Femur (tissue), 1 donor: Measurements from ENCODE around the gene SLX1B.
"Not testable (repeated sequence)": the region's sequence is repeated elsewhere in the genome, so short reads cannot be mapped to it uniquely, and the experiment has no call there.

Experiments used
- DNase-seq: peaks from one replicate; pipeline ENCODE4 v3.0.0-alpha.2; 2017

The SLX1B gene

GRCh38 chr16:29454269-29454668 lies at the start of gene SLX1B, which contains the start of gene BOLA2:
Gene SLX1B (plus strand): TSS chr16:29454533.
Gene BOLA2 (minus strand): TSS chr16:29454351. CDS start chr16:29454253, 98 bp downstream.
- not testable (repeated sequence) for DNase-seq

DNA sequence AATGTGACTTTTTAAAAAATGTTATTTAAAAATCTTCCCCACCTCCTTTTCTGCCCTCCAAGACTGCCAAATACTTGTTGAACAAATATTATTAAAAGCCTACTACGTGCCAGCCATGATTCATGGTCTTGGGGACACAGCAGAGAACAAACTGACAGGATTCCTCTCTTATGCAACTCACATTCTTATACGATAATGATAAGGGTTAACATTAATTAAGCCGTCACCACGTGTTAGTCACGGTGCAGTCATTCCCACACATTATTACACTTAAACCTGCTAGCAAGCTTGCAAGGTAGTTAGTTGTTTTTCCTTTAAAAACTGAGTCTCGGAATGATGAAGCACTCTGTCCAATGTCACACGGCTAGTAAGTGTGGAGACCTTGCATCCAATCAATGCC lies 49.1 kb upstream of the SLX1B start:
- not testable (repeated sequence) for DNase-seq

DNA sequence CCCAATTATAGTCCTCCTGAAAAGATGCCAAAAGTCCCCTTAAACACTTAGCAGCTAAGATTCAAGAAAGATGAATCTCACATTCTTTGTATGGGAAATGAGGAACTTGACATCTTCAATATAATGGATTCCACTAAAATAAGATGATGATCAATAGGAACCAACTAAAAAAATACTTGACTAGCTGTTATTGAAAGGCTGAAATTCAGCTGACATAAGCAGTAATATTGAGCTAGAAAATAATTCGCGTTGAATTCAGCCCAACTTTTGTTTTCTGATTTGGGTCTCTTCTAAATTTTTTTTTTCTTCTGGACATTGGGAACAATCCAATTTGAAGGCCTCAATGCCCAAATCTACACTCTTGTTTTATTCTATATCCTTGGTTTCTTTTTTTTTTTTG lies 30.7 kb upstream of the SLX1B start:
- not testable (repeated sequence) for DNase-seq

- not testable (repeated sequence) for DNase-seq
Measured at GRCh38 chr16:29425390-29425789, 28.9 kb upstream of the SLX1B start.

GRCh38 chr16:29453754-29454153 lies 579 bp upstream of the SLX1B start:
- DNase-seq: not testable (repeated sequence)

DNA sequence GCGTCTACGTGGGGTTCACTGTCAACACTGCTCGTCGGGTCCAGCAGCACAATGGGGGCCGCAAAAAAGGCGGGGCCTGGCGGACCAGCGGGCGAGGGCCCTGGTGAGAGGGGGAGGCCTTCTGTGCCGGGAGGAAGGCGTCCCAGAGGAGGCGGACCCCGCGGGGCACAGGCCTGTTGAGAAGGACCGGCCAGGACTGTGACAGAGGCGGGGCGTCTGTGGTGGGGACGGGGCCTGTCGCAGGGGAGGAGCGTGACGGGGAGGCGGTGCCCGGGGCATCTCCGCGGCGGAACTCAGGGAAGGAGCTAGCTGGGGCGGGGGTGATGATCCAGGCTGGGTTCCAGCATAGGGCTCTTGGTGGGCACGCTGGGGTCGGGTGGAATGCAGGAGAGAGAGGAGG lies 495 bp downstream of the SLX1B start:
- DNase-seq: not testable (repeated sequence)

DNA sequence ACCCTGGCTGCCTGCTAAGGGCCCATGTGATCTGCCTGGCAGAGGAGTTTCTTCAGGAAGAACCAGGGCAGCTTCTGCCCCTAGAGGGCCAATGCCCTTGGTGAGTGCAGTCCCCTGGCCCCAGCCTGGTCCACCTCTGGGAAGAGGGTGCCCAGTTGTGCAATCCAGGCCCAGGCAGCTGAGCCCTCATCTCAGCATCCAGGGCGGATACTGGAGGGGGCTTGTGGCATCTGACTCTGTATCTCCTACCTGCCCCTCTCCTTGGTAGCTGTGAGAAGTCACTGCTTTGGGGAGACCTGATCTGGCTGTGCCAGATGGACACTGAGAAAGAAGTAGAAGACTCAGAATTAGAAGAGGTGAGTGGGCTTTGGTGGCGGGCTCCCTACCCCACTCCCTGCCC lies 3.3 kb downstream of the SLX1B start:
- DNase-seq: not testable (repeated sequence)

DNA sequence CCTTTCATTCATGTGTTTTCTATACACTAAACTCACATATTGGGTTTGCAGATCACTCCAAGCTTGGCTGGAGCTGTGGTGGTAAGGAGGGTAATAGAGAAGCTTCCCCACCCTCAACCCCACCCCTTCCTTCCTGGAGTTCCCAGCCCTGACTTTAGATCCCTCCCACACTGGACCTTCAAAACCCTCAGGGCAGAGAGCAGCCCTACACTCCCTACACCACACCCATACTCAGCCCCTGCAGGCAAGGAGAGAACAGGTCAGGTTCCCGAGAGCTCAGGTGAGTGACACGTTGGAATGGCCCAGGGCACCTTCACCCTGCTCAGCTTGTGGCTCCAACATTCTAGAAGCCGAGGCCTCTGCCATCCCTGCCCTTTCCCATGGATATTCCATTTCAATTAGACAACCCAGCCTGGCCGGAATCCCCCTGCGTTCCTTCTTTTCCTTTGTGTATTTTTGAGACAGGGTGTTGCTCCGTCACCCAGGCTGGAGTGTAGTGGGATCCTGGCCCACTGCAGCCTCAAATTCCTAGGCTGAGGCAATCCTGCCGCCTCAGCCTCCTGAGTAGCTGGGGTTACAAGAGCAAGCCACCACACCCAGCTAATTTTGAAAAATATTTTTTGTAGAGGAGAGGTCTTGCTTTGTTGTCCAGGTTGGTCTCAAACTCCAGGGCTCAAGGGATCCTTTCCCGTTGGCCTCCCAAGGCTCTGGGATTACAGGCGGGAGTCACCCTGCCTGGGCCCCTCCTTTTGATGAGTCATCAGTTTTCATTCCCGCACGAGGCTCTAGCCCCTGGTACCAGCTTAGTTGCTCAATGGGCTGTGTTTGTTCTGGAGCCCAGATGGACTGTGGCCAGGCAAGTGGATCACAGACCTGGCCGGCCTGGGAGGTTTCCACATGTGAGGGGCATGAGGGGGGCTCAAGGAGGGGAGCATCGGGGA lies 5.6 kb downstream of the SLX1B start, which contains the start of gene SULT1A4:
Gene SULT1A4, plus strand, starts transcription at position 208 of the 941 bp plus-strand sequence. CDS start 1,473 bp downstream, outside the sequence.
- not testable (repeated sequence) for DNase-seq

DNA sequence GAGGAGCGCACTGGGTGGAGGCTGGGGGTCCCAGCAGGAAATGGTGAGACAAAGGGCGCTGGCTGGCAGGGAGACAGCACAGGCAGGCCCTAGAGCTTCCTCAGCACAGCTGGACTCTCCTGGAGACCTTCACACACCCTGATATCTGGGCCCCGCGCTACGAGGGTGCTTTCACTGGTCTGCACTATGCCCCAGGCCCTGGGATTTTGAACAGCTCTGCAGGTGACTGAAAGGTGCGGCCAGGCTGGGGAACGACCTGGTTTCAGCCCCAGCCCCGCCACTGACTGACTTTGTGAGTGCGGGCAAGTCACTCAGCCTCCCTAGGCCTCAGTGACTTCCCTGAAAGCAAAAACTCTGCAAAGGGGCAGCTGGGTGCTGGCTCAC lies 6.3 kb downstream of the SLX1B start:
- not testable (repeated sequence) for DNase-seq

DNA sequence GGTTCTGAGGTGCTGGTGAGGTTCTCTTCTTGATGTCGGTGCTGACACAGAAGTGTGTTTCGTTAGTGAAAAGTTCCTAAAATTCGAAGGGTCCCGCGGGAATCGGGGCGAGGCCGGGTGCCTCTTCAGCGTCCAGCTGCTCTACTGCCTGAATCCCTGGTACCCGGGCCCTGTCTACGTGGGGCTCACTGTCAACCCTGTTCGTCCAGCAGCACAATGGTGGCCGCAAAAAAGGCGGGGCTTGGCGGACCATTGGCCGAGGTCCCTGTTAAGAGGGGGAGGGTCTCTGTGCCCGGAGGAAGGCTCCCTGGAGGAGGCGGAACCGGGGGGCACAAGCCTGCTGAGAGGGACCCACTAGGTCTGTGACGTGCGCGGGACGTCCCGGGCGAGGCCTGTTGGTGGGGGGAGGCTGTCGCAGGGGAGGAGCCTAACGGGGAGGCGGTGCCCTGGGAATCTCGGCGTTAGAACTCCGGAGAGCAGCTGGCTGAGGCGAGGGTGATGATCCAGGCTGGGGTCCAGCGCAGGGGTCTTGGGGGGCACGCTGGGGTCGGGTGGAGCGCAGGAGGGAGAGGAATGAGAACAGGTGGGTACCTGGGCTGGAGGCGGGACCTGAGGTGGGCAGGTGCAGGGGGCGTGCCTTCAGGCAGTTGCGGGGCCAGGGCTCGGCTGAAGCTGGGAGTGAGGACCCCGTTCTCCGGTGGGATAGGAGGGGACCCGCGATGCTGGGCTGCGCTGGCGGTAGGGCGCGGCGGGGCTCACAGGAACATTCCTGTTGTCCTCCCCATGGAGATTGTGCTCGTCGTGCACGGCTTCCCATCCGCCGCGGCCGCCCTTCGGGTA lies 11.9 kb downstream of the SLX1B start:
- not testable (repeated sequence) for DNase-seq

DNA sequence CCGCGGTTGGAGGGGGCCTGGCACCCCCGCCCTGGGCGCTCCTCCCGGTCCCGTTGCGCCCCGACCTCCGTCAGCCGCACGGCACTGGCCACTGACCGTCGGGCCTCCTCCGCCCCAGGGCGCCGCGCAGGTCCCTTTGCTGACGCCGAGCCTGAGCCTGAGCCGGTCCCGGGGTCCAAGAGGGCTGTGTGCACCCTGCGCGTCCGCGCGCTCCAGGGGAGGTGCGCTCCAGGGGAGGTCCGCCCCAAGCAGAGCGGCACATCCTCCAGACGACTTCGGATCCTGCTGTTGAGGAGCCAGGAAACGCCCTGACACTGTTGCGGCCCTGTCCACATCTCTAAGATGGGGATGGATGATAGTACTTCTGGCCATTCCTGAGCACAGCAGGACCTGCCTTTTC lies 12.6 kb downstream of the SLX1B start:
- DNase-seq: not testable (repeated sequence)

DNA sequence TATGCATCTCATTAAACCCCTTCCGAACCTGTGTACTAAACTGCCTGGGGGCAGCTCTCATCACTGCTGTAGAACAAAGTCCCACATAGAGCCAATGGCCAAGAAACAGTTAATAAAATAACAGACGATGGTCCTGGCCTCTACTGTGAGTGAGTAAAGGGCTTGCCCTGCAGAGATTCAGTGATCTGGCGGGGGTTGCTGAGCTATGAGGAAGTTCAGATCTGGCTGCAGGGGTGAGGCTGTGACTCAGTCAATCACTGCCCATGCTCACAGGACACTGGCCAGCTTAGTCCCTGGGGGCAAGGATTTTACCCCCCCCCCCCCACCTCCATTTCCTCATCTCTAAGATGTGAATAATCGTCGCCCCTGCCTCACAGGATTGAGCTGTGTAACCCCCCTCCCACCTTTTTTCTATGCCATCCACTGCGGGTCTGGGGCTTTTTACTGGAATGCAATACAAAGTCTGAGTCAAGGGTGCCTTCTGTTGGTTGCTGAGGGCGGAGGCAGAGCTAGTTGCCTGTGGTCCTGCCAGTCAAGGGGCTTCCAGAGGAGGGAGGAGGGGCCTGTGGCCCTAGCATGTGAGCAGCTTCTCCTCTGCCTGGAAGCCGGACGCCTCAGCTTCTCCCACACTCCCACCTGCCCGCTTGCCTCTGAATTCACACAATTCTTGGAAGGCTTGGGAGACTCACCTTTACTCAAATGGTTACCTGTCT lies 13.5 kb downstream of the SLX1B start:
- not testable (repeated sequence) for DNase-seq

DNA sequence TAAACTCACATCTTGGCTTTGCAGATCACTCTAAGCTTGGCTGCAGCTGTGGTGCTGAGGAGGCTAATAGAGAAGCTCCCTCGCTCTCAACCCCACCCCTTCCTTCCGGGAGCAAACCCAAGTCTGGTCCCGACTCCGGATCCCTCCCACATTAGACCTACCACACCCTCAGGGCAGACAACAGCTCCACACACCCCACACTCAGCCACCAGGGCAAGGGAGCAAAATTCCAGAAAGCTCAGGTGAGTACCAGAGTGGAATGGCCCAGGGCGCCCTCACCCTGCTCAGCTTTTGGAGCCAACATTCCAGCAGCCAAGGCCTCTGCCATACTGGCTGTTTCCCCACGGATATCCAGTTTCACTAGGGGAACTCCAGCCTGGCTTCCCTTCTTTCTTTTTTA lies 15.3 kb downstream of the SLX1B start:
- not testable (repeated sequence) for DNase-seq

- not testable (repeated sequence) for DNase-seq
Measured at GRCh38 chr16:29472065-29472464, 17.7 kb downstream of the SLX1B start.

- not testable (repeated sequence) for DNase-seq
Measured at GRCh38 chr16:29482276-29482675, 27.9 kb downstream of the SLX1B start.

DNA sequence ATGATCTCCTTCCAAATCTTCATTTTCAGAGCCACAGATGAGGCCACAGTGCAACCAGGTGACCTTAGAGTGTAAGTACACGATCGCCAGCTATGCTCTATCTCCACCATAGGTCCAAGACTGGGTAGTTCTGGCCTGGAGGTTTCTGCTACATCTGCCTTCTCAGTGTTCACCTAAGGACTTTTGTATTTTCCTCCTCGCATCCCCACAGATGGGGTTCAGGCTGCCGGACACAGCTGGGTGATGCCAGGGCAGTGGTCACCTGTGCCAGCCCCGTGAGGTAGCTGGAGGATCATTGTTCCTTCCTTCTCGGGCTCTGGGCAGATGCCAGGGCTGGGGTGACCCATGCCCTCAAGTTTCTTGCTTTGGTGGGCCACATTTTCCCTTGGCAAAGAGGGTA lies 52.0 kb downstream of the SLX1B start, which contains the start of gene NPIPB12:
Gene NPIPB12, minus strand, starts transcription at position 101 of the 400 bp plus-strand sequence.
- not testable (repeated sequence) for DNase-seq
